ENCODE results near the gene JPH3. TPM values are rescaled to one million over a fixed set of nuclear protein-coding genes. Genes with fewer than 3 reads are reported as not detected.

Gene JPH3
- polyA plus RNA-seq, 1 experiment = 0.02 TPM

GRCh38 chr16:87662254-87663204 is 60.2 kb downstream of the JPH3 start:
- CTCF ChIA-PET = no interaction called here
- DNase-seq (ENCODE audit: low read depth, low spot score) = no peak
- no peaks in the 10 kb centered on the region; the same call in 1 of the 2 replicates for H3K9me3 ChIP-seq (ENCODE audit: control insufficient read depth, insufficient read depth, low read length)
- peaks cover 37% of the 10 kb centered on the region for H3K27me3 ChIP-seq (ENCODE audit: control insufficient read depth, insufficient read depth, low read length)
- TF ChIP-seq CTCF (IDR thresholded peaks at IDR 0.05; ENCODE audit: low read depth, low read length) = no peak
- H3K4me3 ChIP-seq (ENCODE audit: low read depth, low read length) = no peak overlapping the region
- POLR2A ChIA-PET = no interaction called here
- H3K27ac ChIP-seq (ENCODE audit: low read depth, low read length) = no peak overlapping the region

- no peak for DNase-seq (ENCODE audit: low read depth, low spot score)
- Histone ChIP-seq H3K9me3 (ENCODE audit: control insufficient read depth, insufficient read depth, low read length) (no peaks in the 10 kb centered on the region; the same call in 1 of the 2 replicates), H3K27me3 (ENCODE audit: control insufficient read depth, insufficient read depth, low read length) (peaks cover 48% of the 10 kb centered on the region), H3K27ac (ENCODE audit: low read depth, low read length) (no peak overlapping the region), H3K4me3 (ENCODE audit: low read depth, low read length) (no peak overlapping the region)
- POLR2A ChIA-PET = no interaction called here
- TF ChIP-seq CTCF (IDR thresholded peaks at IDR 0.05; ENCODE audit: low read depth, low read length) = no peak
- CTCF ChIA-PET = no interaction called here
These were observed 62.5 kb downstream of the JPH3 start for GRCh38 chr16:87664792-87665191.

- peaks cover 45% of the 10 kb centered on the region for H3K27me3 ChIP-seq (ENCODE audit: control insufficient read depth, insufficient read depth, low read length)
- no peak for DNase-seq (ENCODE audit: low read depth, low spot score)
- ChIA-PET CTCF (no interaction called here), POLR2A (no interaction called here)
- no peak overlapping the region for H3K27ac ChIP-seq (ENCODE audit: low read depth, low read length)
- no peak overlapping the region for H3K4me3 ChIP-seq (ENCODE audit: low read depth, low read length)
- H3K9me3 ChIP-seq (ENCODE audit: control insufficient read depth, insufficient read depth, low read length) = no peaks in the 10 kb centered on the region; the same call in 1 of the 2 replicates
- TF ChIP-seq CTCF (IDR thresholded peaks at IDR 0.05; ENCODE audit: low read depth, low read length) = no peak
These were observed 62.9 kb downstream of the JPH3 start for GRCh38 chr16:87665193-87665592.

GRCh38 chr16:87666919-87667318 is 64.6 kb downstream of the JPH3 start:
- TF ChIP-seq CTCF (IDR thresholded peaks at IDR 0.05; ENCODE audit: low read depth, low read length) = no peak
- H3K27ac ChIP-seq (ENCODE audit: low read depth, low read length) = no peak overlapping the region
- POLR2A ChIA-PET = no interaction called here
- DNase-seq (ENCODE audit: low read depth, low spot score) = no peak
- H3K27me3 ChIP-seq (ENCODE audit: control insufficient read depth, insufficient read depth, low read length) = peaks cover 43% of the 10 kb centered on the region
- H3K9me3 ChIP-seq (ENCODE audit: control insufficient read depth, insufficient read depth, low read length) = no peaks in the 10 kb centered on the region; the same call in 1 of the 2 replicates
- CTCF ChIA-PET = no interaction called here
- H3K4me3 ChIP-seq (ENCODE audit: low read depth, low read length) = no peak overlapping the region

GRCh38 chr16:87667443-87667842 is 65.1 kb downstream of the JPH3 start:
- no peak for DNase-seq (ENCODE audit: low read depth, low spot score)
- no peak overlapping the region for H3K4me3 ChIP-seq (ENCODE audit: low read depth, low read length)
- ChIA-PET CTCF (no interaction called here), POLR2A (no interaction called here)
- TF ChIP-seq CTCF (IDR thresholded peaks at IDR 0.05; ENCODE audit: low read depth, low read length) = no peak
- no peaks in the 10 kb centered on the region; the same call in 1 of the 2 replicates for H3K9me3 ChIP-seq (ENCODE audit: control insufficient read depth, insufficient read depth, low read length)
- H3K27me3 ChIP-seq (ENCODE audit: control insufficient read depth, insufficient read depth, low read length) = peaks cover 44% of the 10 kb centered on the region
- H3K27ac ChIP-seq (ENCODE audit: low read depth, low read length) = no peak overlapping the region
